HG02798 (cell line): Measurements from ENCODE around the gene CANT1.

Experiments
- ATAC-seq: cut with Tn5 transposase; IDR thresholded peaks from one replicate; pipeline ENCODE4 v1.9.1; 2021; ENCODE audit warnings: mild to moderate bottlenecking; ENCODE audit not compliant: unreplicated experiment, poor library complexity

The CANT1 gene

DNA sequence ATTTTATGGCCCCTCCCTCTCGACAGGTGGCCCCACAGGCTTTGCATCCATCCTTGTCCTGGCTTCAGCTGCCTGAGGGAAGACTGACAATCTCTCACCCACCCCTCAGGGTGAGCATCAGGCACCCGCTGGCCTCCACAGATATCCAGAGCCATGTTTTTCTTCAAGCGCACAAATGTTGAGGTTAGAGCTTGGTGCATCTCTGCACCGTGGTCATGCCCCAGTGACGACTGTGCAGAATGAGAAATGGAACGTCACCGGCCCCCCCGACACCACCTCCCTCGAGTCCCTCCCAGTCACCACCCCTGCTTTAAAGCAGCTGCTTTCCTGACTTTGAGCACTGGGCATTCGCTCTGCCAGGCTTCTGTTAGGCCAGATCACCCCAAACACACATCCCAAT is 64.6 kb downstream of the CANT1 start:
- ATAC-seq, result no peak

DNA sequence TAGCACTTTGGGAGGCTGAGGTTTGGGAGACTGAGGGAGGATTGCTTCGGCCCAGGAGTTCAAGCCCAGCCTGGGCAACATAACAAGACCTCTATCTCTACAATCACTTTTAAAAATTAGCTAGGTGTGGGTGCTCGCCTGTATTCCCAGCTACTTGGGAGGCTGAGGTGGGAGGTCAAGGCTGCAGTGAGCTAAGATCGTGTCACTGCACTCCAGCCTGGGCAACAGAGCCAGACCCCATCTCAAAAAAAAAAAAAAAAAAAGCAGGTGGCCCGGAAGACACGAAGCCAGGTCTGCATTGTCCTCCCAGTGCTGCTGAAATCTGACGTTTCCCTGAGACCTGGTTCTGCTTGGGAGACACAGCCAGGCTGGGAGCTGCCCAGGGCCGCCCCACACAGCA is 65.5 kb downstream of the CANT1 start:
- ATAC-seq, result no peak
